Measurements from ENCODE around the gene PANK1. TPM values are rescaled to one million over a fixed set of nuclear protein-coding genes. Genes with fewer than 3 reads are reported as not detected.

PANK1 gene
- total and polyA plus RNA-seq, 2 of the 4 experiments (the other 2 are of a cell fraction): 3.0 to 8.8 TPM

DNA sequence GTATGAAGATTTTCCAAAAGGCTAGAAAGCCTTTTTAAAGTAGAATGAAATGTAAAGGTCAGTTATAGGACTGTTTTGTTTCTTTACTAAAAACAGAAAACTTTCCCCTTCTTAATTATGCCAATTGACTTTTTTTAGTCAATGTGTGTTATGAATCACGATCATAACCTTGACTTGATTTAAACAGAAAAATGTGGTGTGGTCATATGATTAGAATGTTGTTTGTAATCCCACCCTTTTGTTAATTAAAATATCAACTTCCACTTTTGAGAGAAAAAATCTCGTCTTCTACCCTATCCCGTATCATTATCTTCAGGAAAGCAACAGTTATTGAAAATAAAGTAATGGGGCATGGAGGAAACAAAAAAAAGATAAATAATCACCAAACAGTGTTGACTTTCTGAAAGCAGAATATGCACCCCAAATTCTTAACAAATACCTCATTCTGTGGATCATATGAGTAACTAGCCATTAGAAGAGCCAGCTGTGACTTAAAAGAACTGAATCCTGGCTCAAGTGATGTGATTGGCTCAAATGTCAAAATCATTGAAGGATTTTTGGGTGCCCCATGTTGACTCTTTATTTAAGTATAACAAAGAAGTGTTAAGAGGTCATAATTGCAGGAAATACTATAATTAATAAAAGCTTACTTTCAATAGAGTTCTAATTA lies 77.3 kb downstream of the PANK1 start:
- no peaks in the 10 kb centered on the region for H4K20me1 ChIP-seq (ENCODE audit: insufficient read depth, low read length)
- no peak overlapping the region for H3K9ac ChIP-seq (ENCODE audit: low read depth, low read length)
- H3K36me3 ChIP-seq (ENCODE audit: control insufficient read depth, insufficient read depth, low read length): no peaks in the 10 kb centered on the region
- H2BK20ac ChIP-seq (ENCODE audit: low read depth, low read length): no peak overlapping the region
- POLR2A ChIA-PET (ENCODE audit: unreplicated experiment): no interaction called here
- CTCF ChIA-PET: interaction anchor here (0.5 kb wide), 1 partner anchor 24 kb away, joined by 4 read pairs; no protein-coding TSS in a partner anchor
- no peak overlapping the region for H2BK5ac ChIP-seq (ENCODE audit: low read depth, low read length, poor library complexity, severe bottlenecking)
- no peak overlapping the region for H2AK9ac ChIP-seq (replicated peaks; ENCODE audit: low read depth, low read length, poor library complexity)
- no peak overlapping the region for H2AK5ac ChIP-seq (ENCODE audit: low read depth, low read length)
- no CpG with 5 or more reads among the region's 3 CpGs for WGBS, 2 experiments (ENCODE audit: extremely low coverage in 2 of 2, insufficient read length in 1 of 2)
- no peak overlapping the region for H3K56ac ChIP-seq (ENCODE audit: extremely low read depth, insufficient read depth, low read length)
- H3K4me2 ChIP-seq (ENCODE audit: low read depth, low read length): peak overlapping the region; percentile 48; the same call in 1 of the 2 replicates
- H3K79me1 ChIP-seq (ENCODE audit: low read depth in 1 of 2, low read length in 2 of 2): no peaks in the 10 kb centered on the region
- H2AFZ ChIP-seq (replicated peaks; ENCODE audit: low read length, poor library complexity): no peak overlapping the region
- H3K23ac ChIP-seq (ENCODE audit: low read depth, low read length): no peak overlapping the region
- no peak overlapping the region for H3K4me3 ChIP-seq (ENCODE audit: insufficient read depth, low read depth, low read length)
- BruUV-seq (replicated peaks): no TSS peak
- in situ Hi-C loops (cut with MboI; ENCODE audit: low sequenced_read_pairs) (no loop called here), intact Hi-C loops (cut with micrococcal nuclease) (no loop called here), dilution Hi-C loops (cut with HindIII; ENCODE audit: low sequenced_read_pairs, unreplicated experiment) (no loop called here)
- no peak overlapping the region for H4K91ac ChIP-seq (ENCODE audit: insufficient read depth, low read depth, low read length)
- DNase-seq: peak; percentile 23
- no peak for TF ChIP-seq NFE2L2 (IDR thresholded peaks at IDR 0.05; ENCODE audit: low read depth, low read length)
- TF ChIP-seq RFX5 (IDR thresholded peaks at IDR 0.05; ENCODE audit: low read depth, low read length): no peak
- TF ChIP-seq CEBPB (IDR thresholded peaks at IDR 0.05; ENCODE audit: low read depth, low read length): no peak
- TF ChIP-seq MAFK (IDR thresholded peaks at IDR 0.05; ENCODE audit: low read depth, low read length): no peak
- TF ChIP-seq, protein P1, sequence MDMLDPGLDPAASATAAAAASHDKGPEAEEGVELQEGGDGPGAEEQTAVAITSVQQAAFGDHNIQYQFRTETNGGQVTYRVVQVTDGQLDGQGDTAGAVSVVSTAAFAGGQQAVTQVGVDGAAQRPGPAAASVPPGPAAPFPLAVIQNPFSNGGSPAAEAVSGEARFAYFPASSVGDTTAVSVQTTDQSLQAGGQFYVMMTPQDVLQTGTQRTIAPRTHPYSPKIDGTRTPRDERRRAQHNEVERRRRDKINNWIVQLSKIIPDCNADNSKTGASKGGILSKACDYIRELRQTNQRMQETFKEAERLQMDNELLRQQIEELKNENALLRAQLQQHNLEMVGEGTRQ (IDR thresholded peaks at IDR 0.05; ENCODE audit: low read depth, low read length): no peak
- TF ChIP-seq RAD21 (IDR thresholded peaks at IDR 0.05; ENCODE audit: low read length): no peak
- no peak for TF ChIP-seq RCOR1 (IDR thresholded peaks at IDR 0.05; ENCODE audit: insufficient replicate concordance, low read length)
- no peak for TF ChIP-seq MAZ (IDR thresholded peaks at IDR 0.05; ENCODE audit: borderline replicate concordance, low read depth, low read length)
- H3K4ac ChIP-seq (ENCODE audit: low read depth, low read length): no peak overlapping the region
- ATAC-seq (ENCODE audit: low read depth): peak; percentile 63
- H2BK15ac ChIP-seq (ENCODE audit: low read depth, low read length): no peak overlapping the region
- no peaks in the 10 kb centered on the region for H3K9me3 ChIP-seq (ENCODE audit: control insufficient read depth, insufficient read depth, low read length)
- no peak overlapping the region for H3K14ac ChIP-seq (replicated peaks; ENCODE audit: low read depth, low read length)
- no peaks in the 10 kb centered on the region; the same call in 1 of the 2 replicates for H3K4me1 ChIP-seq (ENCODE audit: control insufficient read depth, insufficient read depth, low read length)
- no peak overlapping the region for H2BK120ac ChIP-seq (ENCODE audit: low read depth, low read length)
- H3K27ac ChIP-seq (ENCODE audit: insufficient read depth, low read length): no peak overlapping the region
- no peak overlapping the region for H4K5ac ChIP-seq (ENCODE audit: low read depth, low read length)
- no peaks in the 10 kb centered on the region for H3K27me3 ChIP-seq (ENCODE audit: control insufficient read depth, insufficient read depth, low read length)
- H3K9me1 ChIP-seq (ENCODE audit: insufficient read depth, low read length): no peaks in the 10 kb centered on the region
- H4K8ac ChIP-seq (ENCODE audit: low read depth in 2 of 2, low read length in 2 of 2): no peak overlapping the region
- H3K18ac ChIP-seq (ENCODE audit: low read depth, low read length): no peak overlapping the region

All from IMR-90 (cell line).